GM12878 (cell line): ENCODE data around the gene KIF6. TPM values are rescaled to one million over a fixed set of nuclear protein-coding genes. Genes with fewer than 3 reads are reported as not detected.

Experiments used
- ATAC-seq: fragments of 200-7000 bp; cut with Tn5 transposase; 3 replicates; pipeline ENCODE4 v1.9.1; 2020; ENCODE audit warnings: mild to moderate bottlenecking, moderate library complexity
- BruUV-seq: library from RNA; stranded (reverse); fragments of 400-500 nt; replicated peaks from 2 replicates; lab custom pipeline; 2021; lab: Mats Ljungman, UMichigan
- CTCF ChIA-PET: fragments of 300-600 bp; sonication (Branson Sonifier 250); formaldehyde crosslinking; extraction: SDS; loops from one replicate; lab custom pipeline; 2021; ENCODE audit warnings: inconsistent platforms; lab: Yijun Ruan, JAX
- POLR2A ChIA-PET: fragments of 350-600 bp; formaldehyde crosslinking; extraction: SDS; loops from one replicate; lab custom pipeline; 2021; ENCODE audit warnings: inconsistent platforms; lab: Charles Lee
- RAD21 ChIA-PET: fragments of 300-600 bp; sonication (Branson Sonifier 250); formaldehyde crosslinking; loops from one replicate; lab custom pipeline; 2023; ENCODE audit warnings: antibody characterized with exemption; ENCODE audit not compliant: unreplicated experiment; lab: Charles Lee
- SMC1A ChIA-PET: fragments of 300-600 bp; sonication (Branson Sonifier 250); formaldehyde crosslinking; loops from one replicate; lab custom pipeline; 2023; ENCODE audit not compliant: unreplicated experiment, uncharacterized antibody; lab: Charles Lee
- DNase-seq: peaks from one replicate; pipeline ENCODE4 v3.0.0-alpha.2; 2011; ENCODE audit warnings: low read depth, low spot score
- FAIRE-seq: peaks from 3 replicates; lab custom pipeline; 2011; peaks lifted over from hg19 to GRCh38; lab: Jason Lieb, UNC
- H2AFZ ChIP-seq: 2 replicates; pipeline ENCODE4 v1.6.0; 2011; ENCODE audit warnings: low read depth, low read length, control low read depth; ENCODE audit not compliant: control insufficient read depth
- H3K27ac ChIP-seq: 2 replicates; pipeline ENCODE4 v1.5.1; 2011; ENCODE audit warnings: control low read depth; ENCODE audit not compliant: control insufficient read depth, insufficient read depth
- H3K27me3 ChIP-seq, 2 experiments: replicated peaks in 1 of 2; 2 replicates each; pipeline versions ENCODE4 v1.6.0 to v1.6.1; 2011; ENCODE audit warnings: low read length in 1 of 2; ENCODE audit not compliant: control insufficient read depth in 2 of 2, insufficient read depth in 2 of 2
- H3K36me3 ChIP-seq, 2 experiments: 2 replicates each; pipeline ENCODE4 v1.5.1; 2011; ENCODE audit warnings: low read length in 1 of 2; ENCODE audit not compliant: control insufficient read depth in 2 of 2, insufficient read depth in 2 of 2
- H3K4me1 ChIP-seq: 2 replicates; pipeline ENCODE4 v1.6.1; 2011; ENCODE audit warnings: mild to moderate bottlenecking, low read length, moderate library complexity, mixed read lengths; ENCODE audit not compliant: control insufficient read depth, insufficient read depth
- H3K4me2 ChIP-seq: 2 replicates; pipeline ENCODE4 v1.6.0; 2011; ENCODE audit warnings: control low read depth; ENCODE audit not compliant: control insufficient read depth, insufficient read depth
- H3K4me3 ChIP-seq: fragments of 200-600 bp; sonication (generic); 2 replicates; pipeline ENCODE4 v1.5.1; 2016
- H3K79me2 ChIP-seq: 2 replicates; pipeline ENCODE4 v1.6.0; 2011; ENCODE audit warnings: low read length; ENCODE audit not compliant: control insufficient read depth, insufficient read depth
- H3K9ac ChIP-seq: 2 replicates; pipeline ENCODE4 v1.8.0; 2011; ENCODE audit warnings: low read length, control low read depth, mixed read lengths; ENCODE audit not compliant: control insufficient read depth, insufficient read depth
- H3K9me3 ChIP-seq: replicated peaks from 3 replicates; pipeline ENCODE4 v1.5.1; 2011; ENCODE audit warnings: mild to moderate bottlenecking, low read length; ENCODE audit not compliant: control insufficient read depth, insufficient read depth
- H4K20me1 ChIP-seq: 2 replicates; pipeline ENCODE4 v1.6.0; 2011; ENCODE audit not compliant: control insufficient read depth, insufficient read depth
- BMI1 ChIP-seq: fragments of 450-650 bp; IDR thresholded peaks from 2 replicates; pipeline ENCODE4 v1.6.1; 2016; ENCODE audit warnings: mild to moderate bottlenecking, moderate library complexity, borderline replicate concordance
- EP300 ChIP-seq, 2 experiments: fragments of 150-350 bp in 1 of 2; IDR thresholded peaks; 2 replicates each; pipeline ENCODE4 v1.6.1; 2011 to 2012; ENCODE audit warnings: low read depth in 2 of 2, low read length in 2 of 2, borderline replicate concordance in 1 of 2, improper control_type of control experiment in 1 of 2, inconsistent platforms in 1 of 2; ENCODE audit not compliant: control insufficient read depth in 1 of 2
- HCFC1 ChIP-seq: fragments of 150-350 bp; IDR thresholded peaks from 2 replicates; pipeline ENCODE4 v1.6.1; 2014; ENCODE audit warnings: low read length
- JUND ChIP-seq: IDR thresholded peaks from 2 replicates; pipeline ENCODE4 v1.6.1; 2012; ENCODE audit warnings: low read depth, mild to moderate bottlenecking, low read length, improper control_type of control experiment, moderate library complexity
- KLF5 ChIP-seq: fragments of 450-650 bp; IDR thresholded peaks from 2 replicates; pipeline ENCODE4 v1.6.1; 2014; ENCODE audit warnings: mild to moderate bottlenecking; ENCODE audit not compliant: partially characterized antibody
- RCOR1 ChIP-seq: conservative IDR thresholded peaks from 2 replicates; pipeline ENCODE4 v1.6.1; 2012; ENCODE audit warnings: low read depth, low read length, improper control_type of control experiment
- SRF ChIP-seq, 2 experiments: IDR thresholded peaks; 2 replicates each; pipeline ENCODE4 v1.6.1; 2011; ENCODE audit warnings: low read depth in 2 of 2, low read length in 2 of 2, mild to moderate bottlenecking in 1 of 2, moderate library complexity in 1 of 2
- SUZ12 ChIP-seq: fragments of 200-600 bp; sonication (generic); IDR thresholded peaks from one replicate; pipeline ENCODE4 v1.6.1; 2018; ENCODE audit warnings: antibody characterized with exemption, mild to moderate bottlenecking; ENCODE audit not compliant: unreplicated experiment
- ZNF622 ChIP-seq: fragments of 450-650 bp; IDR thresholded peaks from 2 replicates; pipeline ENCODE4 v1.6.1; 2017; ENCODE audit warnings: mild to moderate bottlenecking, inconsistent platforms
- in situ Hi-C: fragments of 300-500 bp; cut with MboI; formaldehyde crosslinking; loops from 9 replicates; pipeline ENCODE4 v1.14.3; 2018; ENCODE audit warnings: mixed read lengths
- intact Hi-C: fragments of 100-400 bp; cut with micrococcal nuclease; formaldehyde crosslinking; loops from one replicate; pipeline ENCODE4 v1.14.2; 2022; ENCODE audit not compliant: unreplicated experiment
- polyA plus RNA-seq, 11 experiments: library from polyadenylated mRNA; depleted of rRNA in 4 of 11; unstranded in 6 of 11; stranded (reverse) in 5 of 11; fragments of >200 nt; fragmentation: Nextera tagmentation in 4 of 11; fragmentation: Illumina TruSeq in 1 of 11; extraction: Ambion mirVana in 4 of 11; extraction: Trizol in 1 of 11; gene quantifications; 1 replicate in 1 of 11; 2 replicates in 10 of 11; pipeline versions ENCODE4 v1.2.1 to v1.2.3, GENCODE V29; 2011 to 2016; ENCODE audit warnings: inconsistent platforms in 2 of 11, missing spikeins in 2 of 11, low read depth in 1 of 11
- total RNA-seq, 4 experiments: library from RNA; depleted of rRNA in 3 of 4; stranded (reverse); fragments of >200 nt in 3 of 4; fragmentation: Illumina TruSeq in 1 of 4; extraction: Trizol in 1 of 4; gene quantifications; 2 replicates each; pipeline versions ENCODE4 v1.2.1 to v1.2.3, GENCODE V29; 2013 to 2021
- TF ChIP-seq, protein P1 (sequence below): IDR thresholded peaks from 2 replicates; pipeline ENCODE4 v1.6.1; 2012; ENCODE audit warnings: low read depth, low read length, improper control_type of control experiment
- TF ChIP-seq, protein P2 (sequence below): fragments of 150-350 bp; IDR thresholded peaks from 2 replicates; pipeline ENCODE4 v1.6.1; 2016; ENCODE audit warnings: low read depth, low read length
- TF ChIP-seq, protein P3 (sequence below): IDR thresholded peaks from 2 replicates; pipeline ENCODE4 v1.6.1; 2012; ENCODE audit warnings: low read length, inconsistent platforms
- TF ChIP-seq, protein P4 (sequence below): fragments of 450-650 bp; conservative IDR thresholded peaks from 2 replicates; pipeline ENCODE4 v1.6.1; 2017; ENCODE audit warnings: mild to moderate bottlenecking, moderate library complexity

The KIF6 gene
- total and polyA plus RNA-seq, 10 of the 15 experiments (the other 5 are each of a cell fraction or from before 2014, with no cell fraction given), result 0.09 to 1.0 (median 0.28) TPM

DNA sequence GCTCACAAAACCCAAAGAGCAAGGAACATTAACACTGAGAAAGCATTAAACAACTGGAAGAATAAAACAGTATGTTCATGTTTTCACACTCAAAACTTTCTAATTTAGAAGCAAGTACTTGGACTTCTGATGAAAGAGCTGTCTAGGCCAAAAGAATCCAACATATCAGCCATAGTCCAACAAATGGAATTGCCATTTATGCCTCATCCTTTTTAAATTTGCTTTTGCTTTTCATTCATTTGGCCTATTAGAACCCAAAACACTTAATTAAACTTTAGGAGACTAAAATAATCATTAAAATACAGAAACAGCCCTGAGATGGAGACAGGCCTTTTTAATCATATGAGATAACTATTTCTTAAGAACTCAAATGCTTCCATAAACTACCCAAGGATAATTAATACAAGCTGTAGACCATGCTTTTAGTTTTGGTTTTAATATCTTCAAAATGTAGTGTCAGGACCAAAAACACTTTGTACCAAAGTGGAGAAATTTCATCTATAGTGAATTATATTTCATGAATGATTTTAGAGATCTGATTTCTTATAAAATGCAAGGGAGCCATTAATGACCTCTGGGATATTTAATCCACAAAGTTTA, 166.5 kb downstream of the KIF6 start:
- no peak for ATAC-seq
- Histone ChIP-seq H2AFZ (no peak overlapping the region), H3K27ac (no peak overlapping the region), H3K4me2 (no peak overlapping the region), H3K36me3 (no peaks in the 10 kb centered on the region), H3K9me3 (no peaks in the 10 kb centered on the region), H3K9ac (no peak overlapping the region), H3K4me3 (no peak overlapping the region), H3K79me2 (no peaks in the 10 kb centered on the region), H4K20me1 (no peaks in the 10 kb centered on the region), H3K4me1 (no peaks in the 10 kb centered on the region), H3K27me3 (no peaks in the 10 kb centered on the region)
- ChIA-PET SMC1A (interaction anchor here (0.8 to 1.2 kb wide), 3 partner anchors 11 to 54 kb away, joined by 3 to 5 read pairs (median 3); no protein-coding TSS in a partner anchor), POLR2A (no interaction called here), CTCF (interaction anchor here (0.6 to 1.1 kb wide), 2 partner anchors 15 to 194 kb away, joined by 3 to 6 read pairs; no protein-coding TSS in a partner anchor), RAD21 (no interaction called here)
- TF ChIP-seq, protein P1, sequence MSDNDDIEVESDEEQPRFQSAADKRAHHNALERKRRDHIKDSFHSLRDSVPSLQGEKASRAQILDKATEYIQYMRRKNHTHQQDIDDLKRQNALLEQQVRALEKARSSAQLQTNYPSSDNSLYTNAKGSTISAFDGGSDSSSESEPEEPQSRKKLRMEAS, result no peak
- TF ChIP-seq ZNF622 (no peak), SRF (IDR thresholded peaks at IDR 0.05; ENCODE audit: low read depth in 2 of 2, low read length in 2 of 2) (no peak), HCFC1 (no peak), BMI1 (no peak), EP300 (IDR thresholded peaks at IDR 0.05; ENCODE audit: borderline replicate concordance in 1 of 2, control insufficient read depth in 1 of 2, low read depth in 2 of 2, low read length in 2 of 2) (no peak), SUZ12 (no peak), JUND (no peak), KLF5 (no peak), RCOR1 (no peak)
- TF ChIP-seq, protein P2, sequence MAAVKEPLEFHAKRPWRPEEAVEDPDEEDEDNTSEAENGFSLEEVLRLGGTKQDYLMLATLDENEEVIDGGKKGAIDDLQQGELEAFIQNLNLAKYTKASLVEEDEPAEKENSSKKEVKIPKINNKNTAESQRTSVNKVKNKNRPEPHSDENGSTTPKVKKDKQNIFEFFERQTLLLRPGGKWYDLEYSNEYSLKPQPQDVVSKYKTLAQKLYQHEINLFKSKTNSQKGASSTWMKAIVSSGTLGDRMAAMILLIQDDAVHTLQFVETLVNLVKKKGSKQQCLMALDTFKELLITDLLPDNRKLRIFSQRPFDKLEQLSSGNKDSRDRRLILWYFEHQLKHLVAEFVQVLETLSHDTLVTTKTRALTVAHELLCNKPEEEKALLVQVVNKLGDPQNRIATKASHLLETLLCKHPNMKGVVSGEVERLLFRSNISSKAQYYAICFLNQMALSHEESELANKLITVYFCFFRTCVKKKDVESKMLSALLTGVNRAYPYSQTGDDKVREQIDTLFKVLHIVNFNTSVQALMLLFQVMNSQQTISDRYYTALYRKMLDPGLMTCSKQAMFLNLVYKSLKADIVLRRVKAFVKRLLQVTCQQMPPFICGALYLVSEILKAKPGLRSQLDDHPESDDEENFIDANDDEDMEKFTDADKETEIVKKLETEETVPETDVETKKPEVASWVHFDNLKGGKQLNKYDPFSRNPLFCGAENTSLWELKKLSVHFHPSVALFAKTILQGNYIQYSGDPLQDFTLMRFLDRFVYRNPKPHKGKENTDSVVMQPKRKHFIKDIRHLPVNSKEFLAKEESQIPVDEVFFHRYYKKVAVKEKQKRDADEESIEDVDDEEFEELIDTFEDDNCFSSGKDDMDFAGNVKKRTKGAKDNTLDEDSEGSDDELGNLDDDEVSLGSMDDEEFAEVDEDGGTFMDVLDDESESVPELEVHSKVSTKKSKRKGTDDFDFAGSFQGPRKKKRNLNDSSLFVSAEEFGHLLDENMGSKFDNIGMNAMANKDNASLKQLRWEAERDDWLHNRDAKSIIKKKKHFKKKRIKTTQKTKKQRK, result no peak
- TF ChIP-seq, protein P3, sequence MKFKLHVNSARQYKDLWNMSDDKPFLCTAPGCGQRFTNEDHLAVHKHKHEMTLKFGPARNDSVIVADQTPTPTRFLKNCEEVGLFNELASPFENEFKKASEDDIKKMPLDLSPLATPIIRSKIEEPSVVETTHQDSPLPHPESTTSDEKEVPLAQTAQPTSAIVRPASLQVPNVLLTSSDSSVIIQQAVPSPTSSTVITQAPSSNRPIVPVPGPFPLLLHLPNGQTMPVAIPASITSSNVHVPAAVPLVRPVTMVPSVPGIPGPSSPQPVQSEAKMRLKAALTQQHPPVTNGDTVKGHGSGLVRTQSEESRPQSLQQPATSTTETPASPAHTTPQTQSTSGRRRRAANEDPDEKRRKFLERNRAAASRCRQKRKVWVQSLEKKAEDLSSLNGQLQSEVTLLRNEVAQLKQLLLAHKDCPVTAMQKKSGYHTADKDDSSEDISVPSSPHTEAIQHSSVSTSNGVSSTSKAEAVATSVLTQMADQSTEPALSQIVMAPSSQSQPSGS, result no peak
- TF ChIP-seq, protein P4, sequence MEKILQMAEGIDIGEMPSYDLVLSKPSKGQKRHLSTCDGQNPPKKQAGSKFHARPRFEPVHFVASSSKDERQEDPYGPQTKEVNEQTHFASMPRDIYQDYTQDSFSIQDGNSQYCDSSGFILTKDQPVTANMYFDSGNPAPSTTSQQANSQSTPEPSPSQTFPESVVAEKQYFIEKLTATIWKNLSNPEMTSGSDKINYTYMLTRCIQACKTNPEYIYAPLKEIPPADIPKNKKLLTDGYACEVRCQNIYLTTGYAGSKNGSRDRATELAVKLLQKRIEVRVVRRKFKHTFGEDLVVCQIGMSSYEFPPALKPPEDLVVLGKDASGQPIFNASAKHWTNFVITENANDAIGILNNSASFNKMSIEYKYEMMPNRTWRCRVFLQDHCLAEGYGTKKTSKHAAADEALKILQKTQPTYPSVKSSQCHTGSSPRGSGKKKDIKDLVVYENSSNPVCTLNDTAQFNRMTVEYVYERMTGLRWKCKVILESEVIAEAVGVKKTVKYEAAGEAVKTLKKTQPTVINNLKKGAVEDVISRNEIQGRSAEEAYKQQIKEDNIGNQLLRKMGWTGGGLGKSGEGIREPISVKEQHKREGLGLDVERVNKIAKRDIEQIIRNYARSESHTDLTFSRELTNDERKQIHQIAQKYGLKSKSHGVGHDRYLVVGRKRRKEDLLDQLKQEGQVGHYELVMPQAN, result no peak
- in situ Hi-C loops (no loop called here), intact Hi-C loops (no loop called here)
- no TSS peak for BruUV-seq
- no peak for DNase-seq
- FAIRE-seq, result no peak
